AG10803 (cell line): ENCODE measurements around the gene GLTP.

Source experiments
- DNase-seq: peaks from one replicate; pipeline ENCODE4 v3.0.0; 2010; ENCODE audit warnings: low read depth
- H3K4me3 ChIP-seq: 2 replicates; pipeline ENCODE4 v1.5.1; 2011; ENCODE audit warnings: mild to moderate bottlenecking, low read length, control low read depth
- CTCF ChIP-seq: conservative IDR thresholded peaks from 2 replicates; pipeline ENCODE4 v1.5.1; 2011; ENCODE audit warnings: mild to moderate bottlenecking, low read length, control low read depth, inconsistent platforms

Gene GLTP

GRCh38 chr12:109925185-109925840 lies 45.0 kb upstream of the GLTP start:
- TF ChIP-seq CTCF = no peak
- DNase-seq = no peak

GRCh38 chr12:109923481-109924245 lies 43.3 kb upstream of the GLTP start:
- no peak for DNase-seq
- no peak overlapping the region for H3K4me3 ChIP-seq
- TF ChIP-seq CTCF = no peak

More at GRCh38 chr12:109925185-109925840, 45.0 kb upstream of the GLTP start:
- no peak overlapping the region for H3K4me3 ChIP-seq

GRCh38 chr12:109923038-109923437 lies 42.7 kb upstream of the GLTP start:
- no peak for TF ChIP-seq CTCF
- DNase-seq = no peak
- no peak overlapping the region for H3K4me3 ChIP-seq

- no peak for TF ChIP-seq CTCF
- no peak for DNase-seq
- no peak overlapping the region for H3K4me3 ChIP-seq
Measured at GRCh38 chr12:109921982-109922381, 41.6 kb upstream of the GLTP start.

GRCh38 chr12:109920261-109920780 lies 40.0 kb upstream of the GLTP start:
- peak; percentile 40 for DNase-seq
- peak; percentile 30 for TF ChIP-seq CTCF
- H3K4me3 ChIP-seq = no peak overlapping the region

- no peak for TF ChIP-seq CTCF
- H3K4me3 ChIP-seq = no peak overlapping the region
- no peak for DNase-seq
Measured at GRCh38 chr12:109919456-109919855, 39.1 kb upstream of the GLTP start.

GRCh38 chr12:109916045-109916444 lies 35.7 kb upstream of the GLTP start:
- DNase-seq = no peak
- TF ChIP-seq CTCF = no peak
- no peak overlapping the region for H3K4me3 ChIP-seq
